RWPE1 (cell line): ENCODE measurements around the gene DPT.

ENCODE experiments used
- CTCF ChIA-PET: fragments of 350-600 bp; sonication (Branson Sonifier 250); formaldehyde crosslinking; extraction: SDS; loops from one replicate; lab custom pipeline; 2021; lab: Yijun Ruan, JAX
- POLR2A ChIA-PET: fragments of 400-600 bp; formaldehyde crosslinking; extraction: SDS; loops from one replicate; lab custom pipeline; 2020; ENCODE audit warnings: antibody characterized with exemption; ENCODE audit not compliant: low non-redundant PET; lab: Yijun Ruan, JAX
- DNase-seq: peaks from one replicate; pipeline ENCODE4 v3.0.0; 2012; ENCODE audit warnings: low spot score
- H3K27ac ChIP-seq: fragments of 450-650 bp; 2 replicates; pipeline ENCODE4 v1.5.1; 2017
- TF ChIP-seq, protein P1 (sequence below): fragments of 450-650 bp; conservative IDR thresholded peaks from 2 replicates; pipeline ENCODE4 v1.5.1; 2017; ENCODE audit warnings: low read depth, mild to moderate bottlenecking

Gene DPT

DNA sequence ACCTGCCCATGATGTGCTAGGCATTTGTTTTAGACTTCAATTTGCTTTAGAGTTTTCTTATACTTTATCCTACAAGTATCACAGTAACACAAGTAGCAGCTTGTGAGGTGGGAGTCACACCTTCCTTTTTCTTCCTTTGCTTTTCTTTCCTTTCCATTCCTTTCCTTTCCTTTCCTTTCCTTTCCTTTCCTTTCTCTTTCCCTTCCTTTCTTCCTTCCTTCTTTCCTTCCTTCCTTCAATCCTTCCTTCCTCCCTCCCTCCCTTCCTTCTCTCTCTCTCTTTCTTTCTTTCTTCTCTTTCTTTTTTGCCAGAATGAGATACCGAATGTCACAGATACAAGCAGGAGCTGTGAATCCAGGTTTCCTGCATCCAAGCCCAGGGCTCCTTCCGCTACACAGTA lies 3.9 kb downstream of the DPT start:
- CTCF ChIA-PET, result no interaction called here
- TF ChIP-seq, protein P1, sequence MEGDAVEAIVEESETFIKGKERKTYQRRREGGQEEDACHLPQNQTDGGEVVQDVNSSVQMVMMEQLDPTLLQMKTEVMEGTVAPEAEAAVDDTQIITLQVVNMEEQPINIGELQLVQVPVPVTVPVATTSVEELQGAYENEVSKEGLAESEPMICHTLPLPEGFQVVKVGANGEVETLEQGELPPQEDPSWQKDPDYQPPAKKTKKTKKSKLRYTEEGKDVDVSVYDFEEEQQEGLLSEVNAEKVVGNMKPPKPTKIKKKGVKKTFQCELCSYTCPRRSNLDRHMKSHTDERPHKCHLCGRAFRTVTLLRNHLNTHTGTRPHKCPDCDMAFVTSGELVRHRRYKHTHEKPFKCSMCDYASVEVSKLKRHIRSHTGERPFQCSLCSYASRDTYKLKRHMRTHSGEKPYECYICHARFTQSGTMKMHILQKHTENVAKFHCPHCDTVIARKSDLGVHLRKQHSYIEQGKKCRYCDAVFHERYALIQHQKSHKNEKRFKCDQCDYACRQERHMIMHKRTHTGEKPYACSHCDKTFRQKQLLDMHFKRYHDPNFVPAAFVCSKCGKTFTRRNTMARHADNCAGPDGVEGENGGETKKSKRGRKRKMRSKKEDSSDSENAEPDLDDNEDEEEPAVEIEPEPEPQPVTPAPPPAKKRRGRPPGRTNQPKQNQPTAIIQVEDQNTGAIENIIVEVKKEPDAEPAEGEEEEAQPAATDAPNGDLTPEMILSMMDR, result no peak
- no peak for DNase-seq
- no peak overlapping the region for H3K27ac ChIP-seq
- POLR2A ChIA-PET, result no interaction called here

GRCh38 chr1:168723000-168723399 lies 6.0 kb downstream of the DPT start:
- H3K27ac ChIP-seq, result no peak overlapping the region
- TF ChIP-seq, protein P1, result no peak
- CTCF ChIA-PET, result no interaction called here
- POLR2A ChIA-PET, result no interaction called here
- no peak for DNase-seq

DNA sequence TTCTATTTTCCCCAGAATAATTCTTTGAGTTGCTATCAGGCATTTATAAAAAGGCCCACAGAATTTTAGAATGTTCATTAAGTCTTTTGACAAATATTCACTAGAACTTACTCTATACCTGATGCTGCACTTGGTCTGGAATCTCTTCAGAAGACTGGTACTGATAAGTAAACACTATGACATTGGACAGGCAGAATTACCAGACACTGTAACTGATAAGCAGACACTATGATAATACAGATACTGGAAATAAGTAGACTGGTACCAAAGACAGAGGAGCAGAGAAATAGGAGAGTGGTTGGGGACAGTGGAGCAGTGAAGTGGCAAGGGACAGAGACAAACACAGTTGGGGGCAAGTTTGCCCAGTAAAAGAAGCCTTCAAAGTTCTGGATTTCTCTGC lies 8.2 kb downstream of the DPT start:
- TF ChIP-seq, protein P1, result no peak
- CTCF ChIA-PET, result no interaction called here
- POLR2A ChIA-PET, result no interaction called here
- no peak overlapping the region for H3K27ac ChIP-seq
- DNase-seq, result no peak

DNA sequence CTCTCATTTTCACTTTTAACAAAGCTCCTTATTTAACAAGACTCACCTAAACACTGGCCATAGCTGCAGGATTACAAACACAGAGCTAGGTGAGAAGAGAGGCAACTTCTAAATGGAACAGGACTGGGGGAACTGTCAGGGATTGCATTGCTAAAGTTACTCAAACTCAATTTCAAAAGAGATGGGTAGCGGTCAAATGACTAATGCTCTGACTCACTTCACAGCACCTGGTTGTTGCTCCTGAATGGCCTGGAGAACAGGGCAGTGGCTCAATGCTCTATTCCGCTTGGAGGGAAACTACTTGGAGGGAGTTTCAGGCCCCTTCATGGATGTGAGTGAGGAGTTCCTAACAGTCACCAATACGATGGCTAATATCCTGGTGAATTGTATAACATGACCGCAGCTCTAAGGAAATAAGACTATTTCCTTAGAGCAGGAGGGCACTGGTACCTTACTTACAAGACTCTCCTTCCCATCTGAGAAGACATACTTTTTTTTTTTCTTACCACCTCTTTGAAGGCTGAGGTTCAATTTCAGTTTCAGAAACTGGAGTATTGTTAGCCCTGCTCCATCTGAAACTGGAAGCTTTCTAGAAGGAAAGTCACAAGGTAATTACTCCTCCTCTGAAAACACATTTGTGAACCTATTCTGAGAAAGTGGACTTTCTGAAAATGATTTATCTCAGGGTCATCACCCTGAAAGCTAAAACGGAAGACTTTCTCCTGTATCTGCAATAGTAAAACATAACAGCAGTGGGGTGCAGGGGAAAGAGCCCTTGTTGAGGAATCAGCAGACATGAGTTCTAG lies 9.5 kb downstream of the DPT start:
- H3K27ac ChIP-seq, result peak overlapping the region; percentile 50
- CTCF ChIA-PET, result interaction anchor here (0.6 to 1.1 kb wide), 3 partner anchors 82 to 418 kb away, joined by 3 to 5 read pairs (median 5); no protein-coding TSS in a partner anchor
- TF ChIP-seq, protein P1, result no peak
- POLR2A ChIA-PET, result interaction anchor here (0.6 kb wide), 1 partner anchor 12 kb away, joined by 3 read pairs; no protein-coding TSS in a partner anchor
- DNase-seq, result peak; percentile 95

DNA sequence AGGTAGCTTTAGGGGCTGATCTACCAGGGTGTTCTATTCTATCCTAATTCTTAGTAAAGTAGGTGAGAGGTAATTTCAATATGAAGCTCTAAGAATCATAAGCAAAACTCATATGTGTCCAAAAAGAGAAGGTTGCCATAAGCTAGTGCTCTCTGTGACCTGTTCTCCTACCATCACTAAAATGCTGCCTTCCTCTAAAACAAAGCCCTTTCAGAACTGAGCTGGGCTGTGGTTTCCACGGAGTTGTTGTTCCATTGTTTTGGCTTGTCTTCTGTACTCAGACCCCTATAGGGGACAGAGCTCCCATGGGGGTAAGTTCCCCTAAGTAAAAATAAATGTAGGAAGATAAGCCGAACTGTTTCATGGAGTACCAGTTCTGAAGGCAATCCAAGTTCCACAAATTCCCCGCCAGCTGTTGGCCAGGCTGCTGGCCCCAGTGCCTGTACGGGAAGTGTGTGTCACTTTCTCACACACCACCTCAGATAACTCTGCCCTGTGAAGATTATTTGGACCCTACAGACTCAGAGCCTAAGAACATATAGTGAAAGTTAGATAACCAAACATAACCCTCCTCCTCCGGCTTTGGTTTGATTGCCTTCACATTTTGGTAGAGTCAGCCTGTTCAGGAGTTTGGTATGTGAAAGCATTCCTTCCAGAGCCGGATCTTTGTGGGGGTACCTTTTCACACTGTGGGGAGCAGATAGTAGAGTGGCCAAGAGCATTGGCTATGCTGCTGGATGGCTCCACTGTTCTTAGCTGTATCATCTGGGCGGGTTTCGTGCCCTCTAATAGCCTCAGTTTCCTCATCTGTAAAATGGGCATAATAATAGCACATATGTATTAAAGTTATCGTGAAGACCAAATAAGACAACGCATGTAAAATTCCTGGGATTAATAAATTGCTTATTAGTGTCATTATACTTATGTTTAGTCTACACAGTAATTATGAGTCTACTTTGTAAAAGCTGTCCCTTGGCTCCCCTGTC lies 10.8 kb downstream of the DPT start:
- ChIA-PET POLR2A (no interaction called here), CTCF (interaction anchor here (1.1 kb wide), 1 partner anchor 390 kb away, joined by 5 read pairs; no protein-coding TSS in a partner anchor)
- H3K27ac ChIP-seq, result peak overlapping the region; percentile 45
- DNase-seq, result no peak
- TF ChIP-seq, protein P1, result no peak

DNA sequence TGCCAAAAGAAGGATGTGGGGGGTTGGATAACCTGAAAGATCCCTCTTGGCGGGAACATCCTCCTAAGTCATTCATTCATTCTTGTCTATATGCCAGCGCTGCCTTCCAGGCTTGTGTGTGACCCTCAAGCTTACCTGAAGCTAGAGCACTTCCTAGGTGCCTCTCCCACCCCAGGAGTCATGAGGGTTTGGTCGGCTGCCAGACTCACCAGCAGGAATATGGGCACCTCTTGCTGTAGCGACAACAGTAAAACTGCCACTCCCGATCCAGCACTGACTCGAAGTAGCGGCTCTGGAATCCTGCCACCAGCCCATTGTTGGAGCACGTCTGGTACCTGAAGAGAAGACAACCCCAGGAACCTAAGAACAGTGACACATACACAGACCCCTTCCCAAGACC lies 15.0 kb downstream of the DPT start:
- peak overlapping the region; percentile 69 for H3K27ac ChIP-seq
- ChIA-PET POLR2A (no interaction called here), CTCF (no interaction called here)
- TF ChIP-seq, protein P1, result no peak
- no peak for DNase-seq
